HL-60 (cell line): ENCODE measurements around the gene TBC1D17.

ENCODE experiments used
- DNase-seq, 2 experiments: peaks; one replicate each; pipeline ENCODE4 v3.0.0-alpha.2; 2010 to 2020; ENCODE audit warnings: low read depth in 1 of 2, low spot score in 1 of 2
- H3K27ac ChIP-seq: fragments of 250-450 bp; sonication (Bioruptor Pico); replicated peaks from 2 replicates; pipeline ENCODE4 v1.5.1; 2020; ENCODE audit warnings: mild to moderate bottlenecking, moderate library complexity
- H3K27me3 ChIP-seq: fragments of 250-450 bp; sonication (Bioruptor Pico); 2 replicates; pipeline ENCODE4 v1.5.1; 2021; ENCODE audit warnings: mild to moderate bottlenecking, moderate library complexity; ENCODE audit not compliant: insufficient read depth, poor library complexity, severe bottlenecking
- H3K4me3 ChIP-seq: replicated peaks from 2 replicates; pipeline ENCODE4 v1.5.1; 2011; ENCODE audit warnings: mild to moderate bottlenecking, control low read depth, low read length; ENCODE audit not compliant: insufficient read depth
- CTCF ChIP-seq: IDR thresholded peaks from one replicate; pipeline ENCODE4 v1.5.1; 2011; ENCODE audit warnings: low read length, control low read depth, inconsistent platforms; ENCODE audit not compliant: insufficient read depth
- GABPA ChIP-seq: IDR thresholded peaks from 2 replicates; pipeline ENCODE4 v1.6.1; 2012; ENCODE audit warnings: low read depth
- POLR2AphosphoS5 ChIP-seq: IDR thresholded peaks from 2 replicates; pipeline ENCODE4 v1.6.1; 2012; ENCODE audit warnings: low read depth
- REST ChIP-seq: IDR thresholded peaks from 2 replicates; pipeline ENCODE4 v1.6.1; 2012; ENCODE audit warnings: low read depth; ENCODE audit not compliant: insufficient replicate concordance
- SPI1 ChIP-seq: IDR thresholded peaks from 2 replicates; pipeline ENCODE4 v1.6.1; 2012; ENCODE audit warnings: low read depth, mild to moderate bottlenecking, borderline replicate concordance

The TBC1D17 gene

GRCh38 chr19:49906879-49907564 lies 29.5 kb downstream of the TBC1D17 start:
- Histone ChIP-seq H3K4me3 (no peak overlapping the region), H3K27me3 (no peaks in the 10 kb centered on the region), H3K27ac (no peak overlapping the region)
- no peak for DNase-seq
- TF ChIP-seq SPI1 (no peak), CTCF (no peak), POLR2AphosphoS5 (peak; percentile 13; the same call in 1 of the 2 replicates), REST (no peak)

- TF ChIP-seq SPI1 (no peak), REST (no peak), GABPA (no peak), POLR2AphosphoS5 (no peak), CTCF (no peak)
- no peak overlapping the region for H3K4me3 ChIP-seq
- H3K27ac ChIP-seq, result no peak overlapping the region
- DNase-seq, result no peak
- H3K27me3 ChIP-seq, result no peaks in the 10 kb centered on the region
Measured at GRCh38 chr19:49907745-49908446, 30.4 kb downstream of the TBC1D17 start.

GRCh38 chr19:49908480-49909420 lies 31.2 kb downstream of the TBC1D17 start:
- Histone ChIP-seq H3K27ac (no peak overlapping the region), H3K27me3 (no peaks in the 10 kb centered on the region), H3K4me3 (no peak overlapping the region)
- peak; percentile 50; the same call in 1 of the 2 replicates for TF ChIP-seq POLR2AphosphoS5
- no peak for TF ChIP-seq CTCF
- no peak for TF ChIP-seq GABPA
- DNase-seq, result no peak
